Measurements from ENCODE around the gene RAB6A.
"Not testable (repeated sequence)": the region's sequence is repeated elsewhere in the genome, so short reads cannot be mapped to it uniquely, and the experiment has no call there.

- not testable (repeated sequence) for TF ChIP-seq CTCF, POLR2A (IDR thresholded peaks at IDR 0.05)
Observed at GRCh38 chr11:73676552-73676951, 84.3 kb downstream of the RAB6A start.
